Astrocyte (in vitro differentiated cells and primary cell): Measurements from ENCODE around the gene HSPG2.

Experiments used
- CTCF ChIP-seq: IDR thresholded peaks from 2 replicates; pipeline ENCODE4 v1.5.1; 2011; ENCODE audit warnings: low read depth, mild to moderate bottlenecking, inconsistent platforms, low read length, moderate library complexity; ENCODE audit not compliant: insufficient read depth
- EZH2 ChIP-seq: IDR thresholded peaks from 2 replicates; pipeline ENCODE4 v1.6.1; 2012; ENCODE audit warnings: mild to moderate bottlenecking, low read length, inconsistent platforms; ENCODE audit not compliant: insufficient read depth

DNA sequence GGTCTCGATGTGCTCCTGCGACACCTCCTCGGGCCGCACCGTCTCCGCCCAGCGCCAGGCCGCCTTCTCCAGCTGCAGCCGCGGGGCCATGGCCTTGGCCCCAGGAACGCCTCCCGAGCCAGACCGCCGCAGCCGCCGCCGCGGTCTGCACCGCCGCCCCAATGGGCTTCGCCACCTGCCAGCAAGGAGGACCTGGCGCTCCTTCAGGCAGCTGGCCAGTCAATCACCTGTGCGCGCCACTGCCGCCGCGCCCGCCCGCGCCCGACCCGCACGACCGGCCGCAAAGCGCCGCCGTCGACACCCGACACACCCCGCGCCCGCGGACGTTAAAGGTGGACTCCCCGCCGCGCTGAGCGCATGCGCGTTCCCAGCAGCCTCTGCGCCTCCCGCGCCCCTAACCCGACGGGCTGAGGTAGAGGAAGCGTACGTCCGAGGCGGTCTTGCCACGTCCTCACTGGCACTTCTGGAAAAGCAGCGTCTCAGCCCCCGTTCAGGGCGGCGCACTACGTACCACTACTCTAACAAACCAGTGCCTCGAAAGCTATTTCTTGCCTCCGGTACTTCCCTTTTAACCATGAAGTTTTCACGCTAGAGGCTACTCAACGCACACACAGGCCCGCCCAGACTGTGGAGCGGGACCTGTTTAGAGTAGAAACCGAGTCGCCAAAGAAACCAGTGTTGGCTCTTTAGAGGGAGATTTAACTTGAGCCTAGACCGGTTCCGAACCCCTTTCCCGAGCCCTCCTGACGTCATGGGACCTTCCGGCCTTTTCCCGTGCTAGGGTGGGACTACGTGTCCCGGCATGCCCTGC lies 154.0 kb downstream of the HSPG2 start, which contains the start of gene USP48:
- TF ChIP-seq CTCF: no peak
- no peak for TF ChIP-seq EZH2
